HG03280 (cell line): ENCODE results near the gene FBXL2.
"Not testable (repeated sequence)": the region's sequence is repeated elsewhere in the genome, so short reads cannot be mapped to it uniquely, and the experiment has no call there.

Source experiments
- ATAC-seq: cut with Tn5 transposase; IDR thresholded peaks from one replicate; pipeline ENCODE4 v1.9.1; 2021; ENCODE audit warnings: mild to moderate bottlenecking, moderate library complexity; ENCODE audit not compliant: unreplicated experiment

Gene FBXL2

GRCh38 chr3:33315826-33316225 lies 38.6 kb downstream of the FBXL2 start:
- no peak for ATAC-seq

GRCh38 chr3:33317963-33318709 lies 40.9 kb downstream of the FBXL2 start:
- ATAC-seq = no peak

GRCh38 chr3:33318710-33319380 lies 41.6 kb downstream of the FBXL2 start:
- ATAC-seq = no peak

- ATAC-seq = no peak
Observed at GRCh38 chr3:33322412-33322811, 45.2 kb downstream of the FBXL2 start.

- no peak for ATAC-seq
Observed at GRCh38 chr3:33331414-33331813, 54.2 kb downstream of the FBXL2 start.

GRCh38 chr3:33334364-33334763 lies 57.1 kb downstream of the FBXL2 start:
- ATAC-seq = no peak

- not testable (repeated sequence) for ATAC-seq
Observed at GRCh38 chr3:33338936-33339465, 61.8 kb downstream of the FBXL2 start.

- no peak for ATAC-seq
Observed at GRCh38 chr3:33339758-33340157, 62.5 kb downstream of the FBXL2 start.

GRCh38 chr3:33355611-33356010 lies 78.4 kb downstream of the FBXL2 start:
- no peak for ATAC-seq

GRCh38 chr3:33358172-33358781 lies 81.0 kb downstream of the FBXL2 start:
- ATAC-seq = no peak

GRCh38 chr3:33360136-33360825 lies 83.0 kb downstream of the FBXL2 start:
- ATAC-seq = no peak

- ATAC-seq = no peak
Observed at GRCh38 chr3:33363113-33363800, 86.0 kb downstream of the FBXL2 start.

- no peak for ATAC-seq
Observed at GRCh38 chr3:33364060-33364459, 86.8 kb downstream of the FBXL2 start.

GRCh38 chr3:33364531-33365128 lies 87.4 kb downstream of the FBXL2 start:
- no peak for ATAC-seq

- ATAC-seq = no peak
Observed at GRCh38 chr3:33372218-33373081, 95.2 kb downstream of the FBXL2 start.

GRCh38 chr3:33373082-33373437 lies 95.8 kb downstream of the FBXL2 start:
- no peak for ATAC-seq

GRCh38 chr3:33377489-33377888 lies 100.2 kb downstream of the FBXL2 start:
- ATAC-seq = no peak

GRCh38 chr3:33377931-33378330 lies 100.7 kb downstream of the FBXL2 start:
- no peak for ATAC-seq

GRCh38 chr3:33380653-33381052 lies 103.4 kb downstream of the FBXL2 start:
- ATAC-seq = no peak
